ENCODE results near the gene SUPT4H1.

Gene SUPT4H1

GRCh38 chr17:58380207-58381123 is 28.5 kb upstream of the SUPT4H1 start:
- no peak for DNase-seq

GRCh38 chr17:58379511-58379824 is 27.5 kb upstream of the SUPT4H1 start:
- DNase-seq = no peak

- no peak for DNase-seq
Observed at GRCh38 chr17:58378733-58379510, 26.9 kb upstream of the SUPT4H1 start.

- DNase-seq = no peak
Observed at GRCh38 chr17:58377661-58378060, 25.7 kb upstream of the SUPT4H1 start.

- DNase-seq = no peak
Observed at GRCh38 chr17:58377093-58377601, 25.1 kb upstream of the SUPT4H1 start.

GRCh38 chr17:58376472-58377000 is 24.5 kb upstream of the SUPT4H1 start:
- DNase-seq = no peak

- DNase-seq = no peak
Observed at GRCh38 chr17:58375811-58376210, 23.8 kb upstream of the SUPT4H1 start.

GRCh38 chr17:58375256-58375655 is 23.3 kb upstream of the SUPT4H1 start:
- DNase-seq = no peak

GRCh38 chr17:58373923-58374322 is 21.9 kb upstream of the SUPT4H1 start:
- DNase-seq = no peak

GRCh38 chr17:58373003-58373402 is 21.0 kb upstream of the SUPT4H1 start:
- DNase-seq = no peak

GRCh38 chr17:58371300-58371950 is 19.4 kb upstream of the SUPT4H1 start:
- no peak for DNase-seq

GRCh38 chr17:58370716-58371115 is 18.7 kb upstream of the SUPT4H1 start:
- DNase-seq = no peak

GRCh38 chr17:58370309-58370708 is 18.3 kb upstream of the SUPT4H1 start:
- no peak for DNase-seq

- no peak for DNase-seq
Observed at GRCh38 chr17:58369214-58370031, 17.4 kb upstream of the SUPT4H1 start.

- DNase-seq = no peak
Observed at GRCh38 chr17:58368860-58369213, 16.8 kb upstream of the SUPT4H1 start.

- no peak for DNase-seq
Observed at GRCh38 chr17:58367461-58367860, 15.5 kb upstream of the SUPT4H1 start.

GRCh38 chr17:58365980-58366595 is 14.1 kb upstream of the SUPT4H1 start:
- DNase-seq = no peak

- no peak for DNase-seq
Observed at GRCh38 chr17:58365185-58365979, 13.4 kb upstream of the SUPT4H1 start.

GRCh38 chr17:58364270-58364942 is 12.4 kb upstream of the SUPT4H1 start:
- DNase-seq = no peak

- DNase-seq = no peak
Observed at GRCh38 chr17:58363457-58364185, 11.6 kb upstream of the SUPT4H1 start.

Data from NCI-H446 (cell line).